HG03378 (cell line): Measurements from ENCODE around the gene FOLR3.
"Not testable (repeated sequence)": the region's sequence is repeated elsewhere in the genome, so short reads cannot be mapped to it uniquely, and the experiment has no call there.

ENCODE experiments used
- ATAC-seq: cut with Tn5 transposase; IDR thresholded peaks from one replicate; pipeline ENCODE4 v1.9.1; 2021; ENCODE audit warnings: mild to moderate bottlenecking, moderate library complexity; ENCODE audit not compliant: unreplicated experiment

FOLR3 gene

GRCh38 chr11:72160319-72160718, 24.8 kb downstream of the FOLR3 start:
- ATAC-seq = no peak

GRCh38 chr11:72162891-72163492, 27.5 kb downstream of the FOLR3 start:
- ATAC-seq = no peak

- ATAC-seq = not testable (repeated sequence)
Measured at GRCh38 chr11:72164187-72164586, 28.7 kb downstream of the FOLR3 start.

- not testable (repeated sequence) for ATAC-seq
Measured at GRCh38 chr11:72169046-72169555, 33.6 kb downstream of the FOLR3 start.

GRCh38 chr11:72169754-72170153, 34.2 kb downstream of the FOLR3 start:
- ATAC-seq = not testable (repeated sequence)

GRCh38 chr11:72172043-72172442, 36.5 kb downstream of the FOLR3 start:
- not testable (repeated sequence) for ATAC-seq

- no peak for ATAC-seq
Measured at GRCh38 chr11:72173291-72173690, 37.8 kb downstream of the FOLR3 start.

GRCh38 chr11:72174302-72175070, 39.0 kb downstream of the FOLR3 start:
- no peak for ATAC-seq

GRCh38 chr11:72177656-72178055, 42.1 kb downstream of the FOLR3 start:
- no peak for ATAC-seq

- ATAC-seq = no peak
Measured at GRCh38 chr11:72179049-72179803, 43.7 kb downstream of the FOLR3 start.

GRCh38 chr11:72179804-72180396, 44.4 kb downstream of the FOLR3 start:
- ATAC-seq = no peak

- ATAC-seq = not testable (repeated sequence)
Measured at GRCh38 chr11:72180892-72181552, 45.5 kb downstream of the FOLR3 start.

GRCh38 chr11:72181553-72181958, 46.0 kb downstream of the FOLR3 start:
- not testable (repeated sequence) for ATAC-seq

GRCh38 chr11:72188267-72188666, 52.7 kb downstream of the FOLR3 start:
- ATAC-seq = no peak
